IMR-90 (cell line): Measurements from ENCODE around the gene ANKRD22. TPM values are rescaled to one million over a fixed set of nuclear protein-coding genes. Genes with fewer than 3 reads are reported as not detected.

Source experiments
- ATAC-seq: fragments of 200-7000 bp; cut with Tn5 transposase; 2 replicates; pipeline ENCODE4 v1.9.1; 2020; ENCODE audit warnings: low read depth, mild to moderate bottlenecking, moderate library complexity
- BruUV-seq: library from RNA; stranded (reverse); fragments of 400-500 nt; replicated peaks from 2 replicates; lab custom pipeline; 2021; lab: Mats Ljungman, UMichigan
- CTCF ChIA-PET: fragments of 300-600 bp; formaldehyde crosslinking; extraction: SDS; loops from one replicate; lab custom pipeline; 2021; ENCODE audit warnings: antibody characterized with exemption; lab: Yijun Ruan, JAX
- POLR2A ChIA-PET: fragments of 300-600 bp; sonication (Branson Sonifier 250); formaldehyde crosslinking; loops from one replicate; lab custom pipeline; 2022; ENCODE audit warnings: antibody characterized with exemption; ENCODE audit not compliant: unreplicated experiment; lab: Charles Lee
- DNase-seq: peaks from one replicate; pipeline ENCODE4 v3.0.0; 2013
- H2AFZ ChIP-seq: replicated peaks from 2 replicates; pipeline ENCODE3; 2013; ENCODE audit warnings: low read length, mild to moderate bottlenecking; ENCODE audit not compliant: poor library complexity
- H2AK5ac ChIP-seq: 2 replicates; pipeline ENCODE4 v1.6.1; 2013; ENCODE audit warnings: low read depth, low read length, inconsistent platforms
- H2AK9ac ChIP-seq: replicated peaks from 2 replicates; pipeline ENCODE3; 2013; ENCODE audit warnings: mild to moderate bottlenecking, low read depth, low read length, moderate library complexity; ENCODE audit not compliant: poor library complexity
- H2BK120ac ChIP-seq: 2 replicates; pipeline ENCODE4 v1.6.1; 2013; ENCODE audit warnings: low read depth, low read length, inconsistent platforms
- H2BK15ac ChIP-seq: 3 replicates; pipeline ENCODE4 v1.6.1; 2013; ENCODE audit warnings: low read depth, low read length, inconsistent platforms
- H2BK20ac ChIP-seq: 2 replicates; pipeline ENCODE4 v1.6.1; 2013; ENCODE audit warnings: low read depth, mild to moderate bottlenecking, inconsistent platforms, low read length, moderate library complexity
- H2BK5ac ChIP-seq: 2 replicates; pipeline ENCODE4 v1.6.1; 2013; ENCODE audit warnings: mild to moderate bottlenecking, low read depth, low read length, inconsistent platforms; ENCODE audit not compliant: poor library complexity, severe bottlenecking
- H3K14ac ChIP-seq: replicated peaks from 2 replicates; pipeline ENCODE4 v1.6.1; 2013; ENCODE audit warnings: low read depth, low read length, inconsistent platforms
- H3K18ac ChIP-seq: 2 replicates; pipeline ENCODE4 v1.6.1; 2013; ENCODE audit warnings: low read depth, low read length, control low read depth
- H3K23ac ChIP-seq: 2 replicates; pipeline ENCODE4 v1.6.1; 2013; ENCODE audit warnings: low read depth, low read length, inconsistent platforms
- H3K27ac ChIP-seq: 2 replicates; pipeline ENCODE4 v1.5.1; 2013; ENCODE audit warnings: mild to moderate bottlenecking, control low read depth, low read length; ENCODE audit not compliant: insufficient read depth
- H3K27me3 ChIP-seq: 2 replicates; pipeline ENCODE4 v1.6.1; 2013; ENCODE audit warnings: low read length; ENCODE audit not compliant: control insufficient read depth, insufficient read depth
- H3K36me3 ChIP-seq: 2 replicates; pipeline ENCODE4 v1.6.1; 2013; ENCODE audit warnings: low read length, mixed read lengths; ENCODE audit not compliant: control insufficient read depth, insufficient read depth
- H3K4ac ChIP-seq: 2 replicates; pipeline ENCODE4 v1.6.1; 2013; ENCODE audit warnings: low read depth, low read length, inconsistent platforms
- H3K4me1 ChIP-seq: 2 replicates; pipeline ENCODE4 v1.6.1; 2013; ENCODE audit warnings: low read length, mixed read lengths; ENCODE audit not compliant: control insufficient read depth, insufficient read depth
- H3K4me2 ChIP-seq: 2 replicates; pipeline ENCODE4 v1.6.1; 2013; ENCODE audit warnings: low read depth, mild to moderate bottlenecking, control low read depth, low read length, moderate library complexity
- H3K4me3 ChIP-seq: 2 replicates; pipeline ENCODE4 v1.5.1; 2013; ENCODE audit warnings: low read depth, mild to moderate bottlenecking, control low read depth, low read length, moderate library complexity; ENCODE audit not compliant: insufficient read depth
- H3K56ac ChIP-seq: 2 replicates; pipeline ENCODE4 v1.6.1; 2013; ENCODE audit warnings: low read length, inconsistent platforms; ENCODE audit not compliant: insufficient read depth; ENCODE audit errors: extremely low read depth
- H3K79me1 ChIP-seq, 2 experiments: 2 replicates each; pipeline ENCODE4 v1.6.1; 2013; ENCODE audit warnings: low read length in 2 of 2, inconsistent platforms in 1 of 2, low read depth in 1 of 2
- H3K9ac ChIP-seq: 2 replicates; pipeline ENCODE4 v1.6.1; 2013; ENCODE audit warnings: low read depth, low read length, control low read depth
- H3K9me1 ChIP-seq: 2 replicates; pipeline ENCODE4 v1.6.1; 2013; ENCODE audit warnings: low read length, inconsistent platforms; ENCODE audit not compliant: insufficient read depth
- H3K9me3 ChIP-seq: 2 replicates; pipeline ENCODE4 v1.6.1; 2013; ENCODE audit warnings: low read length; ENCODE audit not compliant: control insufficient read depth, insufficient read depth
- H4K20me1 ChIP-seq: 2 replicates; pipeline ENCODE4 v1.6.1; 2013; ENCODE audit warnings: low read length, inconsistent platforms; ENCODE audit not compliant: insufficient read depth
- H4K5ac ChIP-seq: 2 replicates; pipeline ENCODE4 v1.6.1; 2013; ENCODE audit warnings: mild to moderate bottlenecking, low read depth, low read length, control low read depth
- H4K8ac ChIP-seq, 2 experiments: 2 replicates each; pipeline ENCODE4 v1.6.1; 2013; ENCODE audit warnings: low read depth in 2 of 2, low read length in 2 of 2, control low read depth in 1 of 2, inconsistent platforms in 1 of 2
- H4K91ac ChIP-seq: 2 replicates; pipeline ENCODE4 v1.6.1; 2013; ENCODE audit warnings: low read depth, low read length, inconsistent platforms; ENCODE audit not compliant: insufficient read depth
- FOS ChIP-seq: fragments of 150-350 bp; IDR thresholded peaks from 2 replicates; pipeline ENCODE4 v1.6.1; 2016; ENCODE audit warnings: low read depth, low read length
- MAFK ChIP-seq: IDR thresholded peaks from 2 replicates; pipeline ENCODE4 v1.6.1; 2012; ENCODE audit warnings: low read depth, low read length, improper control_type of control experiment
- RAD21 ChIP-seq: IDR thresholded peaks from 2 replicates; pipeline ENCODE4 v1.6.1; 2012; ENCODE audit warnings: low read length, improper control_type of control experiment
- RFX5 ChIP-seq: IDR thresholded peaks from 2 replicates; pipeline ENCODE4 v1.8.0; 2012; ENCODE audit warnings: low read depth, mild to moderate bottlenecking, low read length, moderate library complexity
- SMC3 ChIP-seq: fragments of 150-350 bp; IDR thresholded peaks from 2 replicates; pipeline ENCODE4 v1.6.1; 2016; ENCODE audit warnings: low read depth, mild to moderate bottlenecking, antibody characterized with exemption, low read length, moderate library complexity
- WGBS, 2 experiments: methylation state at CpG; one replicate each; pipeline versions ENCODE4 v1.1.5 to v1.1.7; 2013; ENCODE audit warnings: missing lambda C conversion rate in 2 of 2; ENCODE audit not compliant: insufficient read length in 1 of 2; ENCODE audit errors: extremely low coverage in 2 of 2; 5-methylcytosine and 5-hydroxymethylcytosine counted together
- dilution Hi-C: fragments of 300-500 bp; cut with HindIII; formaldehyde crosslinking; loops from one replicate; pipeline ENCODE4 v1.14.3; 2018; ENCODE audit warnings: low sequenced_read_pairs; ENCODE audit not compliant: unreplicated experiment
- in situ Hi-C: fragments of 300-500 bp; cut with MboI; formaldehyde crosslinking; loops from 3 replicates; pipeline ENCODE4 v1.14.3; 2019; ENCODE audit warnings: low sequenced_read_pairs, inconsistent platforms, mixed read lengths
- intact Hi-C: fragments of 100-400 bp; cut with micrococcal nuclease; formaldehyde crosslinking; loops from 2 replicates; pipeline ENCODE4 v1.10.0; 2022
- polyA plus RNA-seq, 3 experiments: library from polyadenylated mRNA; depleted of rRNA; stranded (reverse); fragments of >200 nt; gene quantifications; 2 replicates each; pipeline ENCODE4 v1.2.3, GENCODE V29; 2012; ENCODE audit warnings: low replicate concordance in 1 of 3
- total RNA-seq: library from RNA; depleted of rRNA; stranded (reverse); fragments of >200 nt; gene quantifications from 2 replicates; pipeline ENCODE4 v1.2.3, GENCODE V29; 2012

ANKRD22 gene
- total and polyA plus RNA-seq, 2 of the 4 experiments (the other 2 are of a cell fraction), result not detected

GRCh38 chr10:88841316-88842111 is 10.1 kb downstream of the ANKRD22 start:
- no peak overlapping the region for H3K14ac ChIP-seq
- BruUV-seq, result no TSS peak
- H3K27me3 ChIP-seq, result no peaks in the 10 kb centered on the region

More at GRCh38 chr10:88841316-88842111, 10.1 kb downstream of the ANKRD22 start:
- WGBS, 2 experiments, result 92% methylated on average over 2 of the region's 6 CpGs; no CpG with 5 or more reads in 1 of the 2 experiments
- TF ChIP-seq SMC3 (no peak), FOS (no peak), MAFK (no peak), RAD21 (no peak), RFX5 (no peak)
- Histone ChIP-seq H3K4me2 (no peak overlapping the region), H3K56ac (no peak overlapping the region), H2BK5ac (no peak overlapping the region), H2BK15ac (no peak overlapping the region), H2AFZ (no peak overlapping the region), H2AK9ac (no peak overlapping the region), H2AK5ac (no peak overlapping the region), H3K4me3 (no peak overlapping the region), H2BK20ac (no peak overlapping the region), H4K5ac (no peak overlapping the region), H4K20me1 (no peaks in the 10 kb centered on the region), H3K79me1 (no peaks in the 10 kb centered on the region), H3K4ac (no peak overlapping the region), H2BK120ac (no peak overlapping the region), H3K27ac (no peak overlapping the region), H4K91ac (no peak overlapping the region), H3K18ac (no peak overlapping the region), H3K23ac (no peak overlapping the region), H3K4me1 (no peaks in the 10 kb centered on the region), H3K9me1 (no peaks in the 10 kb centered on the region), H3K9me3 (no peaks in the 10 kb centered on the region), H3K9ac (no peak overlapping the region), H4K8ac (no peak overlapping the region), H3K36me3 (no peaks in the 10 kb centered on the region)
- DNase-seq (no peak), ATAC-seq (no peak)
- ChIA-PET POLR2A (no interaction called here), CTCF (interaction anchor here (0.7 kb wide), 1 partner anchor 14 kb away, joined by 4 read pairs; no protein-coding TSS in a partner anchor)
- in situ Hi-C loops, result no loop called here
- dilution Hi-C loops, result no loop called here
- intact Hi-C loops, result no loop called here
